Endometrial microvascular endothelial cells (primary cell): ENCODE results near the gene DCT. TPM values are rescaled to one million over a fixed set of nuclear protein-coding genes. Genes with fewer than 3 reads are reported as not detected.

ENCODE experiments used
- in situ Hi-C: cut with HindIII; loops from 2 replicates; pipeline ENCODE4 v1.10.0; 2017; ENCODE audit warnings: low sequenced_read_pairs, low pct_unique_long_range_greater_than_20kb; ENCODE audit errors: inconsistent ontology term
- total RNA-seq: library from RNA; depleted of rRNA; stranded (reverse); fragments of >200 nt; gene quantifications from one replicate; pipeline ENCODE4 v1.2.3, GENCODE V29; 2015; ENCODE audit errors: inconsistent ontology term

Gene DCT
- total RNA-seq, 1 donor from 2014 or later = not detected

GRCh38 chr13:94459116-94459515 is 20.4 kb downstream of the DCT start:
- in situ Hi-C loops = no loop called here

DNA sequence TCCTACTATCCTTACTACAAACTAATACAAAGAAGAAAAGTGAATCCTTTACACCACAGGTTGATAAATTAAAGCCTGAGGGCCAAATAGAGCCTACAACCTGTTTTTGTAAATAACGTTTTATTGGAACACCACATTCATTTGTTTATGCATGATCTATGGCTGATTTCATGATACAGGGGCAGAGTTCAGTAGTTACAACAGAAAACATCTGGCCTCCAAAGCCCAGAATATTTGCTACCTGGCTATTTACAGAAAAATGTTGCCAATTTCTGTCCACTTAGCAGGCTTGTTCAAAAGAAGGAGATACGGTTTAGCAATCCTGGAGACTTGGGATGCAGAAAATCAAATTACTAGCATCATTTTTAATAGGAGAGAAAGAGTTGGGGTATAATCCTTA is 24.1 kb downstream of the DCT start:
- in situ Hi-C loops = no loop called here

GRCh38 chr13:94454906-94455305 is 24.6 kb downstream of the DCT start:
- in situ Hi-C loops = no loop called here

DNA sequence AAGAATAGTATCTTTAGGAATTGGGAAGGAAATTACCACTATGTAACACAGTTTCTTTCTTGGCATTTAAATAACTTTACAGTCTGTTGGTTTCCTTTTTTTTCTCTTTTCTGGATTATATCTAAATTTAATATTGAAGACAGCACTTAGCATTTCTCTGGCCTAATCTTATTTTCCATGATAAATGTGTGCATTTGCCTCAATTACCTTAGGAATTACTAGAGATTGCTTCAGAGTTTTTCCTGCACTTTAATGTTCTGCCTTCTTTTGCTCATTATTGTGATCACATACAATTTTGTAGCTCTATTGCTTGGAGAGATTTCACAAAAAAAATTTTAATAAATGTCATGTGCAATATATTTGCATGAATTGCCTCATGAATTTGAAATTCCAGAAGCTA is 25.1 kb downstream of the DCT start:
- in situ Hi-C loops = no loop called here

- in situ Hi-C loops = no loop called here
Observed at GRCh38 chr13:94444826-94445225, 34.7 kb downstream of the DCT start.

DNA sequence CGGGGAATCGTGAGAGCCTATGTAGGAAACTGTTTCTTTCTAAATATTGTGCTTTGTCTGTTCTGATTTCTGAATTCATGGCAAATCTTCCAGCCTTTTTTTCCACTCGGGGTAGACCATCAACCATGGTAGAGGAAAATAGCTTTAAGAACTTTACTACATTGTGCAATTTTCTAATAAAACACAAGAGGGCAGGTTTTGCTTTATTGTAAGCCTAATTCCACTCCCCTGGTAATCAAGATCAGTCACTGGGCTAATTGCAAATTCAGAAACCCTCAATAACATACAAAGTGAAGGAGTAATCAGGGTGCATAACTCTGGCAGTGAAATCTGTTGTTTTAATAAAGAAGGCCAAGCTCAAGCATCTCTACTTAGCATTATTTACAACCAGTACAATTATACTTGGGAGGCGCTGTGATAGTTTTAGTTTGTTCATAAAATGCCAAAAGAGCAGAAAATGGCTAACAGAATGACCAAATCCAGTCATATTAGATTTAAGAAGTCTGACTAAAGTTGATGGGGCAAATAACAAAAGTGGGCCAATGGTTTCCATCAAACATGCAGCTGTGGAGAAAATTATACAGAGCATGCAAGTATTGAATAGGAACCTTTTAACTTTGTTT is 43.8 kb downstream of the DCT start:
- in situ Hi-C loops = no loop called here

DNA sequence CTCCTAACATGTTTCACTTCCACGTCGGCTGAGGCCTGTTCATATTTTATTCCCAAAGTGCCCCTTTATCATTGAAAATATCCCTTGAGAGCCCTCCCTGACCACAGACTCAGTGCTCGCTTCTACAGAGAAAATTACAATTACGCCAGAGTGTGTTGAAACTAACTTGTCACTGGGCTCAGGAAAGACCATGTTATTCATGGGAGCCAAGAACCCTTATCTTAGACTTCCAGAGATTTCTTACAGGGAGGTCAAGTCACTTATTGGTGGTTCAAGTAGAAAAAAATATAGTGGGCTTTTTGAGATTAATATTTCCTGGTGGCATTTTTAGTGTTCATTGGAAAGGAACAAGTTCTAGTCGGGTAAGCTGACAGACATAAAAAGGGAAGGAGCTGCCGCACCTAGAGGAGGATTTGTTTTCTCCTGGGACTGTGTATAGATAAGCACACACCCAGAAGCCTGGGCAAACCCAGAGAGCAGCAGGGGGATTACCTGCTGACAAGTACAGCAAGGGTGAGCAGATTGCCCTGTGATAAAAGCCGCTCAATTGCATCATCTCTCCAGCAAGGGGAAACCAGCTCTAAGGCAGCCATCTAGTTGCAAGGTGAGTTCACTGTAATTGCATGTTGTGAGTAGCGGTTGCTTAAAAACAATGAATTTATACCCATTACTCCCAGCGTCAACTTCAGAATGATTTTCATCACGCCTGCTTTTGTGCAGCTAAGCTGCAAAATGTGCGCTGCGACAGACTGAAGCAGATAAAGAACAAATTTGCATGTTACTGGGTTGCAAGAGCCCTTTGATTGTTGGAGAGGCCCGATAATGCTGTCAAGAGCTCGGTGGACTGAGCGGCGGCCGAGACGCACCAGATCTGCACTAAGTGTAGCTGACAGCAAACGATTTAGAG is 46.2 kb downstream of the DCT start:
- in situ Hi-C loops = no loop called here

DNA sequence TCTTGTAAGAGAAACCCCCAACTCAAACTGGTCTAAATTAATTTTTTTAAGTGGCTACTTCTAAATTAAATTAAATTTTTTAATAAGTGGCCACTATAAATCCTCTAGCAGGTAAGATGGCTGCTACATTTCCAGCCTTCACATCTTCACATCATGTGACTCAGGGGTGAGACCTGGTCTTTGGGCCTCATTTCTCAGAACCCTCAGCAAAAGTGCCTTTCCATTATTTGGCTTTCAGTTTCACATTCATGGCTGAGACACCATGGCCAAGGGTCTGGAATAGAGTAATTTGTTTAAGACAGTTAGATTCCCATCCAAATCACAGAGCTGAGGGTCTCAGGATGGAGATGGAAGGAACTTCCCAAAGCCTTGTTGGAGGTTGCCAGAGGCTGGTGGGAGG is 47.5 kb downstream of the DCT start:
- in situ Hi-C loops = no loop called here

DNA sequence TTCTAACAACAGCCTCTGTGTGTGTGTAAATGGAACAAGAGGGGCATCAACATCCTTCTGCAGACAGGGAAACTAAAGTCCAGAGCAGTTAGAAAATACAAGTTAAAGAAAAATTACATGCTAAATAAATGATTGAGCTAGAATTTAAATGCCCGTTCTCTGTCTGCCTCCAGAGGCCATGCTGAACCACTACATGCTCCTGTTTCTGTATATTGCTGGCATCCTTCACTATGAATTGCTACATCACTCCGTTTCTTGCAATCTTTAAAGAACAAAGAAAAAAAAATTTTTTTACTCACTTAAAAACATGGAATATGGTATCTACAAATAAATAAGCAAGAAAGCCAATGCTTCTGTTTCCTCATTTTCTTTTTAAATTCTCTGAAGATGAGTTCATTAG is 47.9 kb downstream of the DCT start:
- in situ Hi-C loops = no loop called here

DNA sequence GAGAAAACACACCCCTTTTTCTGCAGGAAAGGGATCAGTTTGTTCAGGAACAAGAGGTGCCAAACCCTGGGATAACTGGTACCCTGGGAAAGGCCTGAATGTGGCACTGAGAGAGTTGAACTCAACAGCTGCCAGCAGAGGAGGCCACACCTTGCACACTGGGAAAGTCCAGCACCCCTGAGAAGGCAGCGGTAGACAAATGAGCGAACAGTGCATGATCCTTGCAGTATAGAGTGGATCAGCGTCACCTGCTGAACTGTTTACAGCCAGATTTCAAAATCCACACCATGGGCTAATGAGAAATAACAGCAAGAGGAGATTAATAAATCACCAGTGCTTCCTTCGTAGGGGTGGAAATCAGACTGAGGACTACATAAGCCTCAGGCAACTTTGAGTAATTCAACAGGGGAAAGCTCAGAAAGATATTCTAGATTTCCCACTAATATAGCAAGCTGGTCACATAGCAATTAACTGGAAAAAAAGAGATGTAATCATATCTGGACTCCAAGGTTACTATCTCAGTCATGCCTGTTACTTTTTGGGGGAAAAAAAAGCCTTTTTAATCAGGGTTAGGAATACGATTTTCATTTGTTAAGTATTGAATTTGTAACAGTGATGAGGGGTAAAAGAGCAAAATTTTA is 52.0 kb downstream of the DCT start:
- in situ Hi-C loops = no loop called here

DNA sequence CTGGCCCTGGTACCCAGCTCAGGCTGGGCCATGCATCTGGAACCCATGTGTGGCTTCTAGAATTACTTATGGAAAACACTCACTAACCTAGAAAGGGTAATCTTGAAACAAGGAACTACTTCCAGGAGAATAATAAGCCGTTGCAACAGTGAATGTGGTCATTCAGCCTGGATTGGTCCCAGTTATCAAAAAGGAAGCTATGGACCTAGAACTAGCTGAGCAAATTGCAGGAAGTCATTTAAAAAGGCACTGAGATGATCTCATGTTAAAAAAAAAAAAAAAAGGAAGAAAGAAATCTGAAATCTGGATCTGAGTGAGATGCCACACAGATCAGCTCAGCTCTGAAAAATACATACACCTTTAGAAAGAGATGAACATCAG is 59.6 kb downstream of the DCT start:
- in situ Hi-C loops = no loop called here

- in situ Hi-C loops = no loop called here
Observed at GRCh38 chr13:94419304-94419924, 60.1 kb downstream of the DCT start.

DNA sequence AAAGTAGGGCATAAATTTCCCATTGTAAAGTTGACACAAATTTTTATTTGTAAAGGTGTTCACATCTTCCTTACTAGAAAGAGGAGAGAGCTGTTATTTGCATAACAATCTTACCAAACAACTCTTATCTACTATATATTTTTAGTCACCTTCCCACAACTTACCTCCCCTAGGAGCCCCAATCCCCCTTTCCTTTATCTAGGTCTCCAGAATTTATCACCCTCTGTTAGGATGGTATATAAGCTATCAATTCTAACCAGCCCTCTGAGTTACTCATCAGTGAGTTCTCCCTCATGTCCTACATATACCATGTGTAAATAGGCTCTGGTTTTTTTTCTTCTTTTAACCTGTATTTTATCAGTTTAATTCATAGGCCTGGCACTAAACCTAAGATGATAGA is 62.2 kb downstream of the DCT start:
- in situ Hi-C loops = no loop called here

- in situ Hi-C loops = no loop called here
Observed at GRCh38 chr13:94416454-94417080, 62.9 kb downstream of the DCT start.

- in situ Hi-C loops = no loop called here
Observed at GRCh38 chr13:94415500-94416237, 63.8 kb downstream of the DCT start.

GRCh38 chr13:94414708-94415107 is 64.8 kb downstream of the DCT start:
- in situ Hi-C loops = no loop called here

DNA sequence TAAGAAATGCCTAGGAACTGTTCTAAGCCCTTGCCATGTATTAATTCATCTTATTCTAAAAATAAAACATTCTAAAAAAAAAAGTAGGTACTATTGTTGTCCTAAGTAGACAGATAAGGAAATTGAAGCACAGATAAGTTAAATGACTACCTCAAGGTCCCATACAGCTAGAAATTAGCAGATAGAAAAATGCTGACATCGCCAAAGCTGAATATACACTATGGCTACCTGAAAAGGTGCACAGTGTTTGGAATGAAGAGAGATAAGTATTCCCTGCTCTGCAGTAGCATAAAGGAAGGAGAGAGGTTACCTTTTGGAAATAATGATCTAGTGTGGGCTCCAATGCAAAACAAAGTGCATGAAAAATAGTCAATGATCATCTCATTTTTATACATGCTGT is 65.3 kb downstream of the DCT start:
- in situ Hi-C loops = no loop called here

GRCh38 chr13:94413598-94413944 is 65.9 kb downstream of the DCT start:
- in situ Hi-C loops = no loop called here
